Measurements from ENCODE around the gene MRPL24.

Gene MRPL24

GRCh38 chr1:156708218-156708661 is 32.6 kb downstream of the MRPL24 start:
- DNase-seq: no peak

DNA sequence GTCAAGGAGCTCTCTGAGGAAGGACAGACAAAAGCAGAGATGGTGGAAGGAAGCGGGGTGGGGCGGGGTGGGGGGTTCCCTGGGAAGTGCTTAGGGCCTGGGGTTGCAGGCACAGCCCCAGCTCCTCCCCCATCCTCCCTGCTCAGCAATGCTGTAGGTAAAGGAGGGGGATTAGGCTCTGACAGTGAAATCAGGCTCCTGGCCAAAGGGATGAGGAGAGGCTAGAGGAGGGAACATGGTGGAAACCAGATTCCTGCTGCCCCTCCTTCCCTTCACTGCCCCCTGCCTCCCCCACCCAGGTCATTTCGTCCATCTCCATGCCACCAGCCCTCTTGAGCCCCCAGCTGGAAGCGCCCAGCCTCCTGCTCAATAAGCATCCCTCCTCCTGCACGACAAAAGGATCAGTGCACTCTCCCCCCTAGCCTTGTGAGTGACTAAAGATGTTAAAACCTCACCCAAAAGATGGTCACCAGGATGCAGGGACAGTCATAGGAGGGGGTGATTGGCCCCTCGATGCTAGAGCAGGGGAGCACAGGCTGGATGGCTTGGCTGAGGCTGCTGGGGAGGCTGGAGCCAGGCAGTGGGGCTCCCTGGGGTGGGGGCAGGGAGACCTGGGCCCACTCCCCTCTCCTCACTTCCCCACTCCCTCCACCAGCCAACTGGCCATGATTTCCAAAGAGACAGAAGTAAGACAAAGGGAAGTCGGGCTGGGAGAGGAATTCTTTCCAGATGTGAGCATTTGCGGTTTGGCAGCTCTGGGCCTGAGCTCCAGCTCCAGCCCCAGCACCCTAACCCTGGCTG is 33.3 kb downstream of the MRPL24 start:
- no peak for DNase-seq

DNA sequence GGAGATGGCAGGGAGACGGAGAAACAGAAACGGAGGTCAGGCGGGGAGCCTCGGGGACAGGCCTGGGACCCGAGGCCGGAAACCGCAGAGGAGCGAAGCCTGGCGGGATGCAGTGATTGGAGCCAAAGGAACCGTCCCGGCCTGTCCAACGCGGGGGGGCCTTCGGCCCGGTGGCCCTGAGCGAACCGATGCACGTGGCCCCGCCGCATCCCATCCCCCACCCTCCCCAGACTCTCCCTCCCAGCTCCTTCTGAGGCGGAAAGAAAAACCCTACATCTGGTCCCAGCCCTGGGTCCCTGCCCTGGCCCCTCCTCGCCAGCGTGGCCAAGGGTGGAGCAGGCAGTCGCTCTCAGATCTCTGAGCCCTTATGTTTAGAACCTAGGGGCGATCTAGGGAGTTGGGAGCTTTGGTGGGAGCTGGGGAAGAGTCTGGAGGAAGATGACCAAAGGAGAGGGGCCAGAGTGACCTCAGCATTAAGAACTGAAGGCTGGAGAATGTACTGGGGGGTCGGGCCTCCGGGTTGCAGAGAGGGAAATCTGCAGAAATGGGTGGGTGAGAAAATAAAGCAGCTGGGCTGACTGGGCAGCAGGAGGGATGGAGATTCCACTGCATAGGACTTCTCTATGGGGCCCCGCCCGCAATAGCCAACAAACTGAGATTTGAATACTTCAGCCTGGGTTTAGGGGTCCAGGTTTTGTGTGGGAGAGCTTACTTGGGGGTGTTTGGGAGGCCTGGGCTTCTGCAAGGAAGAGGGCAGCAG is 34.1 kb downstream of the MRPL24 start:
- DNase-seq: no peak

GRCh38 chr1:156705918-156706656 is 34.8 kb downstream of the MRPL24 start:
- DNase-seq: peak; percentile 30 to 50

DNA sequence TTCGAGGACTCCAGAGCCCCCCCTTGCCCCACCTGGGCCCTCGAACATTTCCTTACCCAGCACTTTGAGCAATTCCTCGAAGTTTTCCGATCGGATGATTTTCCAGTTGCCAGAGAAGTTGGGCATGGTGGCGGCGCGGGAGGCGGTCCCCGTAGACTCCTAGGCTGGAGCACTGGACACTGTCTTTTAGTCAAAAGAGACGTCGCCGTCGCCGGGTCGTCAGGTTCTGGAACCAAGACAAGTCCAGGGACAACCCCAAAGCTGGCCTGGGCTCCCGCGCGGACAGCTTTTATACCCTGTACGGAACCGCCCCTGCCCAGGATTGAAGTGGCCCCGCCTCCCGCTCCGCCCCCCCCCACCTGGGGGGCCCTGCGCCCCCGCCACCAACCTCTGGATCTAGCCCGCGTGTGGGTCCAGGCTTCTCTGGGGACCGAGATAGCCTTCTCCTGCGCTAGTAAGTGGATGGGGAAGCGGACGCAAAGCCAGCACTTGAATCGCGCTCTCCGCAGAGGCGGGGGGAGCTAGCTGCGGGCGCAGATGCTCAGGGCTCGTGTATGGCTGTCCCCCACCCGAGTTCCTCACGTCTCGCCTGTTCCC is 35.5 kb downstream of the MRPL24 start, which contains the start of gene CRABP2:
Gene CRABP2, minus strand, starts transcription at position 263 of the 597 bp plus-strand sequence. Its CDS starts 137 bp downstream, at position 126.
- DNase-seq: no peak

GRCh38 chr1:156704930-156705320 is 36.0 kb downstream of the MRPL24 start:
- peak in 1 of 2 experiments; percentile 14 for DNase-seq

DNA sequence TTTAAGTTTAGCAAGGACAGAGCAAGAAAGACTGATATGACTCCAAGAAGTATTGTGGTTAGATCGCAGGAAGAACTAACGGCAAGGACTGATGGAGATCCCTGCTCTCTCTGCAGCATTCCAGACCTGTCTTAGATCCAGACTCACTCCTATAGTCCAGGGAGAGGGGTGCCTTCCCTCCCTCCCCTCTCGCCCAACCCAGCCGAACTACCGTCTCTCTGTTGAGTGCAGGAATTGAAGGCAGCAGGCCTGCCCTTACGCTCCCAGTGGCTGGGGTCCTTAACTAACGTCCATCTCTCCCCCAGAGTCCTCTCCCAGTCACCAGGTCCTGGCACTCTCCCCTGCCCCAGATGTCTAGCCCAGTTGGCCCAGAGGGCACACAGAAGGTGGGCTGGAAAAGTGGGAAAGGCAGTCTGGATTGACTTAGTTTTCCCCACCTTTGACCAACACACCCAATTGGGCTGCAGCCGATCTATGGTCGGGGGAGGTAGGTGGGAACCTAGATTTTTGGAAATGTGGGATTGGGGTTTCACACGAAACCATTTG is 36.6 kb downstream of the MRPL24 start:
- DNase-seq: no peak

DNA sequence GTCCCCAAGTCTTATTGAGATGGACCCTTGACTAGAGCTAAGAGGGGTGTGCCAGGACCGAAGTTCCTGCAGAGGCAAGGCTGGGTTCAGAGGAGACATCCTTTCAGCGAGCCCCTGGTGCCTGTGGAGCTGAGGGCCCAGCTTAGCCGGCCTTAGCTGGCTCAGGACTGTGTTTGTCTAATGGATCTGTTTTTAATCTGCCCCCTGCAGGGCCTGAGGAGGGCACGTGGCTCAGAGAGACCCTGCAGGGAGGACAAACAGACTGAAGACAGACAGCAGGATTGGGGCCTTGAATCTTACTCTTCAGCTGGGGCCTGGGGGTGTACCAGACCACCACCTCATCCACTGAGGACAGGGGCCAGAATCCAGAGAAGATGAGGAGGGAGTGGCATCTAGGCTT is 37.1 kb downstream of the MRPL24 start:
- DNase-seq: no peak

- DNase-seq: no peak
These were observed 37.6 kb downstream of the MRPL24 start for GRCh38 chr1:156703336-156703735.

DNA sequence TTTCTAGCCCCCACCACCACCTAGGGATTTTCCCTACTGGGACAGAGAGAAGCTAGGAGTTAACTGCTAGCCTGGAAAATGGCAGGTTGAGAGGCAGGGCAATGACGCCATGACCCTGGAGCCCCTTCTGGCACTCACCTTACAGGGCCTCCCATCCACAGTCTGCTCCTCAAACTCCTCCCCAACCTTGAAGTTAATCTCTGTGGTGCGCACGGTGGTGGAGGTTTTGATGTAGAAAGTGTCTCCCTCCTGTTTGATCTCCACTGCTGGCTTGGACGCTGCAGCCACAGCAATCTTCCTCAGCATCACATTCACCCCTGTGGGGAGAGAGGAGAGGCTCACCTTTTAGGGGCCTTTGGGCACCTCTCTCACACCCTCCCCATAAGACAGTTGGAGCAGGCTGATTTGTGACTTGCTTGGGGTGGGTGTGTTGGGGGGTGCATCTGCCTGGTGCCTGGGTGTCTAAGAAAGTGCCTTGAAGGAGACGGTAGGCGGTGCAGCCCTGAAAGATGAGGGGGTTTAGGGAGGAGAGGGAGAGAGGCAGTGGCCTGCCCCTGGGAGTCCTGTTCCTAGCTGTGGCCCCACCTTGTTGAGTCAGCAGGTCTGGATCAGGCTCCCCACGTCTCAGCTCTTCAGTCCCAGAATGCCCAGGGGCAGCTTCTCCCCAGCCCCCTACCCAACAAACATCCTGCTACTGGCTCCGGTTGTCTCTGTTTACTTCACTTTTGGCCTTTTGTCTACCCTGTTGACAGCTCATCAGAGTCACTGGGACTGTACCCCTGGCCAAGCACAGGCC is 40.0 kb downstream of the MRPL24 start:
- DNase-seq: no peak

DNA sequence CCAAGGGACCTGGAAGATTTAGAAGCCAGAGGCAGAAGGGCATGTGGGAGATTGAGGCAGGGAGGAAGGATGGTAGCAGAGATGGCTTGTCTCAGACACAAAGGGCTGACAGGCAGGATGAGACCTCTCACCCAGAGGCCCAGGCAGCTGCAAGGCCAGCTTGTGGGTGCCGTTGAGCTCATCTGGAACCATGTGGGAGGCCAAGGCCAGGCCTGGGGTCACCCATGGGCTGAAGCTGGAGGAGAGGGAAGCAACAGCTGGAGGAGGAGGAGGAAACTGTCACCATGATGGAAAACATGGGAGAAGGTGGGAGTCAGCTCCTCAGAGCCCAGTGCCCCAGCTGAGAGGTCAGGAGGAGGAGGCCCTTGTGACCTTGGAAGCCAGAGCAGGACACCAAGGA is 41.9 kb downstream of the MRPL24 start:
- DNase-seq: no peak

DNA sequence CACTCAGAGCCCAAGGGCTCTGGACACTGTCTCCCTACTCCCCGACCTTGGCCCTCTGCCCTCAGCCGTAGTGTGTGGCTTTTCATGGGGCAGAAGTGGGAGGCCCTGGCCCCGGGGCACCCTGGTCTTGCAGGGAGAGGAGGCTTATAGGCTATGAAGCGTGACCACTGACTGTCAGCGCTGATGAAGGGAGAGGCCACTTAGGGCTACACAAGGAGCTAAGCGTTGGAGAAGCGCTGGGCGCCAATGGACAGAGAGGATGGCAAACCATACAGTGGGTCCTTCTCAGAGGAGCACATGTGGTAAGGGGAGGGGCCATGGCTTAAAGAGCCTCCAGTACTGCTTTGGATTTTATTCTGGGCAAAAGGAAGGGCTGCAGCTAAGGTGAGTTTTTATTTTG is 43.4 kb downstream of the MRPL24 start:
- DNase-seq: no peak

DNA sequence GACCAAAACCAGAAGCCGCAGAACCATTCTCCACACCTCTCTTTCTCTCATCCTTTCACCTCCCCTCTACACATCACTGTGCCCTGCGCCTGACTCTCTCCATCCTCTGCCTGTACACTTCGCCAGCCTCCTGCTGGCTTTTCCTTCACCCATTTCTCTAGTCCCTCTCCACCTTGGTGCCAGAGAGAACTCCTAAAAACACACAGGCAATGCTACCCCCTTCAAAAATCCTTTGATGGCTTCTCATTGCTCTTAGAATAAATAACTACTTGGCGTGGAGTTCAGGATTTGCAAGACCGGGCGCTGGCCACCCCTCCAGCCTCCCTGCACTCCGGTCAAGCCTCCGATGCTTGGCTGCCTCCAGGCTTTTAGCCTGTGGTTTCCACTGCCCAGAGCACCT is 44.1 kb downstream of the MRPL24 start:
- DNase-seq: no peak

DNA sequence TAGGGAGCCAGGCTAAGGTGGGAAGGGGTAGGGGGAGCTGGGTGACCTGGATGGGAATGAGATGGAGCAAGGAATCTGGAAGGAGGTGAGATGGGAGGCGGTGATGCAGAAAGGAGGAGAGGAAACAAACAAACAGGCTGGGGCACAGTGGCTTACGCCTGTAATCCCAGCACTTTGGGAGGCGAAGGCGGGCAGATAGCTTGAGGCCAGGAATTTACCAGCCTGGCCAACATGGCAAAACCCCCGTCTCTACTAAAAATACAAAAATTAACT is 46.3 kb downstream of the MRPL24 start:
- no peak for DNase-seq

DNA sequence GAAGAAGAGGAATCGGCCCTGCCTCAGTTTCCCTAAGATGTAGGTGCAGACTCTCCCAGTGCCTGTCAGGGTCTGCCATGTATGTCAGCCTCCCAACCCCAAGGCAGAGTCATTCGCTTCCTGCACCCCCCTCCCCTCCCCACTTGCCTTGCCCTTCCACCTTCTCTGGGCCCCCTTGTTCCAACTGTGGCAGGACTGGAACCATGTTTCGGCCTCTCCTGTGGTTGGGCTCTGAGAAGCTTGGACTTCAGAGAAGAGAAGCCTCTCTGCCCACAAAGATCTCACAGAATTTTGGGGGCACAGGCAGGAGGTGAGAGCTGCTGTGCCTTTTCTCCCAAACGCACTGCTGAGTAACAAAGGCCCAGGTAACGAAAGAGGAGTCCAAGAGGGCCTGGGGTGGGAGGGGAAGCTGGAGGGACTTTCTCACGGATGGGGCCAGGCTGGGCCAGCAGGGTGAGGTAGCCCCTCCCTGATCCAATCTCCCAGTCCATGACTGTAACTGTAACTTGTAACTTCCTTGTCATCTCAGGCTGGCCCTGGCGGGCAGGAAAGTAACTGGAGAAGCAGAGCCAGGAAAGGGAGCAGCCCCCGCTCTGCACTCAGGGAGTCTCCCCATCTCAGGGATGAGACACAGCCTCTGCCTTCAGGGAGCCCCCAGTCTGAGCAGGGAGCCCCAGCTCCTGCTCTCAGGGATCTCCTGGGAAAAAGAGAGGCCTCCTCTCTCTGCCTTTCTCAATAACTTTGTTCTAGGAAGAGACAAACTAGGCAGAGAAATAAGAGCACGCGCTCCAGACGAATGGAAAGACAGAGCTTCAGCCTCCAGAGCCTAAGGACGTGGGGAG is 46.8 kb downstream of the MRPL24 start:
- no peak for DNase-seq

DNA sequence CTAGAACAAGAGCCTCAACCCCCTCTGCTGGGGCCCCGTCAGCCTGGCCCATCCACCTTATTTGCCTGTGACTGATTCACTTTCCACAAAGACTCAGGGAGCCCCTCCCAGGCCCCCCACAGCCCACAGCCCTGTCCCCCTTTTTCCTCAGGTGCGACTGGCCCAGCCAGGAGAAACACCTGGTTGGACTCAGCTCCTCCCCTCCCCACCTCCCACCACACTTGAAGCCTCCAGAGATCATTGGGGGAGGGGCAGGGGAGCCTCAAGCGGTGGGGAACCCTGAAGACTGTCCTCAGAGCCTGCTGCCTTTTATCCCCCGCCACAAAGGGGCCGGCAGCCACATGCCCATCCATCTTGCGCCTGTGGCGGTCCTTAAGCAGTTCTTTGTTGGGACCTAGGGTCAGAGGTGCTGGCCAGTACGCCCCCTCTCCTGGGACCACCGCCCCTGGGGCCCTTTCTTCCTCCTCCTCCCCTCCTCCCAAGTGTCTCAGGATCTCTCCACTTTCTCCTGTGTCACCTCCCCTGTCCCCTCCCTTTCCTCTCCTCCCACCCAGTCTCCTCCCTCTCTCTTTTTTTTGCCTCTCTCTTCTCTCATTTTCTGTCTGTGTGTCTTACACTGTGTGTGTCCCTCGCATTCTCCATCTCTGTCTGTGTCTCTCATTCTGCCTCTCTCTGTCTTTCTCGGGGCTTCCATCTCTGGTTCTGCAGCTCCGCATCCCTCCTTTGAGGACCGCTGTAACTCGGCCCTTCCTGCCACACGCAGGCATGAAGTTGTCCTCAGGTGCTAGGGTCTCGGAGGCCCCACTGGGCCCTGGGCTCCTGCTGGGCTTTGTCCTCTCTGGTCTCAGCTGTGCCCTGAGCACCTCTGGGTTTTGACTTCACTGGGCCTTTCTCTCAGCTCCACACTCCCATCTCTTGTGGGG is 47.7 kb downstream of the MRPL24 start:
- DNase-seq: peak in 1 of 2 experiments; percentile 23

DNA sequence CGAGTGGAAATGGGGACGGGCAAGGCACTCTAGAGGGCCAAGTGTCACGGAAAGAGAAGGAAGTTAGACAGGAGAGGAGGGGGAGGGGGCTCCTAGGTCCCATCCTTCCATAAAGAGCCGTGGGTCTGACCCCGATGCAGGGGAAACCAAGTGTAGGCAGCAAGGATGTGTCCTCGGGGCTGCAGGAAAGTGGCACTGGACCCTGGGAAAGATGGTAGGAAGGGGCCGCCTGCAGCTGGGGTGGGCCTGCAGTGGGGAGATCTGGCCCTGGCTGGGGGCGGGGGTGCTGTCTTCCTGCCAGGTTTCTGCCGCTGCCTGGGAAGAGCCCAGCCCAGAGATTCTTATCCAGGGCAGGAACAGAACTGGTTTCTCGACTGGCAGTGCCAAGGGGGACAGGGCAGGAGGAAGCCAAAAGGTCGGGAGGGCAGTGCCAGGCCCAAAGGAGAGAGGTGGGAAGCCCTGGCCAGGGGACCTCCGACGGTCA is 48.4 kb downstream of the MRPL24 start:
- DNase-seq: no peak

DNA sequence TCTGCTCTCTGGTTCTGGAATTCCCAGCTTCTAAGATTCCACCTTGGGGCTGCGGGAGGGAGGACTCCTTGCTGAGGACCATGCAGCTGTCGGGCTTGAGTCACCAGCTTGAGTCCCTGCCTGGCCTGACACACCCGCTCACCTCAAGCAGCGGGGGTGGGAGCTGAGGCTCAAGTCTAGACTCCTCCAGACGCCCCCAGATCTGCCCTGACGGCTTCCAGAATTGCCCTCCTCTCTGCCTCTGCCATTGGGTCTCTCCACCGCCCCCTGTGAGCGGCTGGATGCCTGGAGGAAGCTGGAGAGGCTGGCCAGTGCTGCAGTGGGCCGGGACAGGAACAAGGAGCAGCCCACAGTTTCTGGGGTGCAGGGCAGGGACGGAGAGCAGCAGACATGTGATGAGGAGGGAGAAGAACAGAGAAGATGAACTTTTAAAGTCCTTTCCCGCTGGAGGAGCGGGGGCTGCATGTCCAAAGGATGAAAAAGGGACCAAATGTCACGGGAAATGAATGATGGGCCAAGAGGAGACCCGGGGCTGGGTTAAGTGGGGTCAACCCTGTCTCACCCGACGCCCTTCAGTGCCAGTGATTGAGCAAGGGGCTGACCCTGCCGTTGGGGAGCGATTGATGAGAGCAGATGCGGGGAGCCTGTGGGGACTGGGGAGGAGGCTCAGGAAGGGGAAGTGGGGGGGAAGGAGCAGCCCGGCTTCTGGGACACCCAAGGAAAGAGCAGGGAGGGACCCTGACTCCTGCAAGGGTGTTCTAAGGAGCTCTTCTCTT is 49.0 kb downstream of the MRPL24 start:
- DNase-seq: no peak

GRCh38 chr1:156691191-156691590 is 49.7 kb downstream of the MRPL24 start:
- no peak for DNase-seq
